HEK293T (cell line): ENCODE data around the gene CCDC171.

ENCODE experiments used
- CTCF ChIA-PET: fragments of 350-600 bp; formaldehyde crosslinking; extraction: SDS; loops from one replicate; lab custom pipeline; 2021; ENCODE audit warnings: antibody characterized with exemption, inconsistent platforms; lab: Yijun Ruan, JAX
- POLR2A ChIA-PET: fragments of 350-600 bp; formaldehyde crosslinking; extraction: SDS; loops from one replicate; lab custom pipeline; 2020; ENCODE audit warnings: antibody characterized with exemption, inconsistent platforms; lab: Yijun Ruan, JAX
- DNase-seq: peaks from one replicate; pipeline ENCODE4 v3.0.0; 2012; ENCODE audit warnings: mixed read lengths; ENCODE audit errors: extremely low spot score
- ARNT ChIP-seq: fragments of 450-650 bp; IDR thresholded peaks from 2 replicates; pipeline ENCODE4 v1.6.1; 2017; ENCODE audit warnings: mild to moderate bottlenecking
- BHLHE40 ChIP-seq: fragments of 450-650 bp; IDR thresholded peaks from 2 replicates; pipeline ENCODE4 v1.6.1; 2016; ENCODE audit warnings: mild to moderate bottlenecking, moderate library complexity, borderline replicate concordance
- CTBP1 ChIP-seq: fragments of 450-650 bp; IDR thresholded peaks from 2 replicates; pipeline ENCODE4 v1.6.1; 2016; ENCODE audit warnings: borderline replicate concordance
- ELF4 ChIP-seq: fragments of 450-650 bp; IDR thresholded peaks from 2 replicates; pipeline ENCODE4 v1.6.1; 2017; ENCODE audit warnings: antibody characterized with exemption
- FOXA1 ChIP-seq: fragments of 450-650 bp; IDR thresholded peaks from 2 replicates; pipeline ENCODE4 v1.6.1; 2016; ENCODE audit warnings: mild to moderate bottlenecking
- FOXK2 ChIP-seq: fragments of 450-650 bp; IDR thresholded peaks from 2 replicates; pipeline ENCODE4 v1.6.1; 2016; ENCODE audit warnings: mild to moderate bottlenecking
- FOXM1 ChIP-seq: fragments of 450-650 bp; IDR thresholded peaks from 2 replicates; pipeline ENCODE4 v1.6.1; 2017; ENCODE audit warnings: mild to moderate bottlenecking, borderline replicate concordance
- HDGF ChIP-seq: fragments of 450-650 bp; IDR thresholded peaks from 2 replicates; pipeline ENCODE4 v1.6.1; 2017; ENCODE audit warnings: antibody characterized with exemption, borderline replicate concordance
- L3MBTL2 ChIP-seq: fragments of 450-650 bp; conservative IDR thresholded peaks from 2 replicates; pipeline ENCODE4 v1.6.1; 2016; ENCODE audit warnings: mild to moderate bottlenecking
- LEF1 ChIP-seq: fragments of 450-650 bp; IDR thresholded peaks from 2 replicates; pipeline ENCODE4 v1.6.1; 2017; ENCODE audit warnings: mild to moderate bottlenecking, borderline replicate concordance
- NFRKB ChIP-seq: fragments of 450-650 bp; IDR thresholded peaks from 2 replicates; pipeline ENCODE4 v1.6.1; 2016; ENCODE audit warnings: mild to moderate bottlenecking, moderate library complexity
- SP1 ChIP-seq: fragments of 450-650 bp; IDR thresholded peaks from 2 replicates; pipeline ENCODE4 v1.6.1; 2017
- SUZ12 ChIP-seq: fragments of 450-650 bp; IDR thresholded peaks from 2 replicates; pipeline ENCODE4 v1.6.1; 2016; ENCODE audit warnings: mild to moderate bottlenecking
- TARDBP ChIP-seq: fragments of 450-650 bp; IDR thresholded peaks from 2 replicates; pipeline ENCODE4 v1.6.1; 2016
- ZNF384 ChIP-seq: fragments of 450-650 bp; IDR thresholded peaks from 2 replicates; pipeline ENCODE4 v1.6.1; 2016
- TF ChIP-seq, protein P1 (sequence below): fragments of 450-650 bp; IDR thresholded peaks from 2 replicates; pipeline ENCODE4 v1.6.1; 2016

The CCDC171 gene

DNA sequence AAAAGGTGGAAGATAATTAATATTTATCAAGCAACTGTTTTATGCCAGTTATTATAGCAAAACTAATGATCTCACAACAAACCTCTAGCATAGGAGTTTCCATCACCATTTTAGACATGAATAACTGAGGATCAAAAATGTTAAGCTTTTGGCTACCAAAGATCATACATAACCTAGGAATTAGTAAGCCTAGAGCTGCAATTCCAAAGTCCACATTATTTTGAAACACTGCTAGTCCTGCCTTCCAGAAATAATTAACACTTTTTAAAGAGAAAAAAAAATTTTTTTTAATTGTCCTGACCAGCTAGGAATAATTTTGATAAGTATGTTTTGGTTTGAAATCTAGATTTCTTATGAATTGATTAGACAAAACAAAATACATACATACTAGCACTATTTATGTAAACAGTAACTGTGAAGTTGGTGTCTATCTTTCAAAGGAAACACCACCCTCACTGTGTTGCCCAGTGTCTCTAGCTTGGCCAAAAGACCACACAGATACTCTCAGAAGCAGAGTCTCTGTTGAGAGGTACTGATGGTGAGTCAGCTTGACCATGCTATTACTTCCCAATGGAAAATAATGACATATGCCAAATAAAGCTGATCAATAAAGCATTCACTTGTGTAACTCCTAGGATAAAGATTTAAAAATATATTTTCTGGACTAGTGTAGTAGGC is 422.4 kb downstream of the CCDC171 start:
- POLR2A ChIA-PET = no interaction called here
- no peak for DNase-seq
- CTCF ChIA-PET = no interaction called here
- TF ChIP-seq ARNT = no peak
- TF ChIP-seq FOXA1 = no peak
- no peak for TF ChIP-seq BHLHE40
- no peak for TF ChIP-seq NFRKB
- TF ChIP-seq ZNF384 = no peak
- TF ChIP-seq CTBP1 = no peak
- no peak for TF ChIP-seq HDGF

DNA sequence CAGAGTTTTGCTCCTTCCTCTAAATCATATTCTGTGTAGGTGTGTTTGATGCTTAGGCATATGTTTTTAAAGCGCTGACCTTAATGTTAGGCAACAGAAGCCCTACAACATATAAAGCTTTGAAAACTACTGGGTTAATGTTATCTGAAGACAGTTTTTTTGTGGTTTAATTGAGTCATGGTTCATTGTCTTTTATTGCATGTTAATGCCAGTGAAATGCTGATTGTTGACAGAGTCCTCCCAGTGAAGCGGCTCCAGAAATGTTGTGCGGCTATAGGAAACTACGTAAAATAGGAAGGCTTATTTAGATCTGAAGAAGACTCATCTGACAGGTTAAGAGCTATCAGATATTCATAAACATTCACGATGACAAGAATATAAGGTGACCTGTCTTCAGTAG is 424.6 kb downstream of the CCDC171 start:
- CTCF ChIA-PET = interaction anchor here (0.6 kb wide), 1 partner anchor 108 kb away, joined by 3 read pairs; no protein-coding TSS in a partner anchor
- POLR2A ChIA-PET = no interaction called here
- no peak for DNase-seq
- TF ChIP-seq CTBP1 (peak; percentile 38; the same call in 1 of the 2 replicates), ZNF384 (0 out of 2 replicates have a peak, but pooled peaks have one; percentile 21), BHLHE40 (no peak), FOXK2 (no peak), NFRKB (no peak), LEF1 (no peak)
- TF ChIP-seq, protein P1, sequence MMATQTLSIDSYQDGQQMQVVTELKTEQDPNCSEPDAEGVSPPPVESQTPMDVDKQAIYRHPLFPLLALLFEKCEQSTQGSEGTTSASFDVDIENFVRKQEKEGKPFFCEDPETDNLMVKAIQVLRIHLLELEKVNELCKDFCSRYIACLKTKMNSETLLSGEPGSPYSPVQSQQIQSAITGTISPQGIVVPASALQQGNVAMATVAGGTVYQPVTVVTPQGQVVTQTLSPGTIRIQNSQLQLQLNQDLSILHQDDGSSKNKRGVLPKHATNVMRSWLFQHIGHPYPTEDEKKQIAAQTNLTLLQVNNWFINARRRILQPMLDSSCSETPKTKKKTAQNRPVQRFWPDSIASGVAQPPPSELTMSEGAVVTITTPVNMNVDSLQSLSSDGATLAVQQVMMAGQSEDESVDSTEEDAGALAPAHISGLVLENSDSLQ = peak; percentile 45

DNA sequence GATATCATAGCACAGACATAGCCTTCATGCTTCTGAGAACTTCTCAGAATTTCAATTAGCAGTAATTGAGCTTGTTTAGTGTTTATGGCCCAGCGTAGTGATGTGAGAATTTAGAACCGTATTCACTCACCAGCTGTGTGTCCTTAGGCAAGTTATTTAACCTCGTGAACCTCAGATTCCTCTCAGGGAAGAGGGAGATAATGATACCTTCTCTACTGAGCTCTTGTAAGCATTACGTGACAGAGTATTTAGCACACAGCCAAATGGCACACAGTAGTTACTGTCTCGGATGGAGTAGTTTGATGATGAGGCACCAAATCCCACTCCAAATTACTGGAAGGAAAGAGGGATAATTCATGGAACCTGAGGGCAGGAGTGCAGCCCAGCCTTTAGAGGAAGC is 429.3 kb downstream of the CCDC171 start:
- DNase-seq = no peak
- TF ChIP-seq, protein P1 = no peak
- TF ChIP-seq ZNF384 (no peak), ARNT (no peak)
- ChIA-PET CTCF (no interaction called here), POLR2A (no interaction called here)

DNA sequence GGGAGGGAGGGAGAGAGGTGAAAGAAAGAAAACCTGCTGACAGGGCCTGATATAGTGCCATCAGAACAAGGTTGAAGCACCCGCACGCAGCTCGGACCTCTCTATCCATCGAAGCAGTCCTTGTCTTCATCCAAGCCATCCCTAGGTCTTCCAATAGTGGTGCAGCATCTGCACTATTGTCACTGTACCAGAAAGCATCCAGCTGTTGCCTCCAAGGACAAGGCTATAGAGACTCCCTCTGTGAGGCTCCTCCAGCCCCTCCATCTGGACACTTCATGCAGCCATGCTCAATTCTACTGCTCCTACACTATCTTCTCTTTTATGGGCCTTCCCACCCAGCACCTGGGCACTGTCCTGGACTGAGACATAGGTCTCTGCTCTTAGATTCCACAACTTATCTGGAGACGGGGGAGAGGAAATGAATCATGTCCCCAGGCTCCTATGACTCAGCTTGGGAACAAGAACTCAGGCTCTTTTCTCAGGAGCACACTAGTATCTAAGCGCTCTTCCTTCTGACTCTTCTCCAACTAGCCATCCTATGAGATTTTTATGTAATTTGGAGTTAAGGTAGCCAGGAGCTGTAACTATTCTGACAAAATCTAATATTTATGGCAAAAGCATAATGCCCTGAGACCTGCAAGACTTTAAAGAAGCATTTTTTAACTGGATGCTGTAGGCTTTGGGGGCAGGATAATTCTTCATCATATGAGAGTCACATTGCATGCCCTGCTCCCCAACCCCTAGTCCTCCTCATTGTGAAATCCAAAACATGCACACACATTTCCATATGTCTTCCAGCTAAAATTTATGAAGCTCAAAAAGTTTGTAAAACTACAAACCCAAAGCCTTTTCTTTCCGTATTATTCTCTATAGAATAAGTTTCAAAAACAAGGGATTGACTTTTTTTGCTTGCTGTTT is 446.8 kb downstream of the CCDC171 start:
- POLR2A ChIA-PET = no interaction called here
- no peak for DNase-seq
- TF ChIP-seq L3MBTL2 (no peak), ZNF384 (no peak), FOXK2 (no peak), ELF4 (no peak), NFRKB (no peak), TARDBP (no peak), FOXA1 (no peak), ARNT (no peak), SUZ12 (no peak), SP1 (no peak)
- CTCF ChIA-PET = no interaction called here

DNA sequence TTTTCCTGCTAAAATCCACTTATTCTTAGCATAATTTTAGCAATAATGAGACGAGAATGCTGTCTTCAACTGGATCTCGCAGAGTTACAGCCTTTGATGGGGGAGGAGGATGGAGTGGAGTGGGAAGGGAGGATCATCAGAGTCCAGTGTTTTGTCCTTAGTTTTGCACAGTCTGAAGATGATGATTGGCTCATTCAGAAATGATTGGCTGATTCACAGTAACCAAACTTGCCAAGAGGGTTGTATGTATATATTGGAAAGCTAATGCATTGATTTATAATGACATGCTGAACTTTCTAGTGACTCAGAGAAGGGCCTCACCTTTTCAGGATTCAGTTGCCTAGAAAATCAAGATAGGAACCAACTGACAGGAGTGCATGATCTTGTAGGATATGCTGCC is 448.0 kb downstream of the CCDC171 start:
- POLR2A ChIA-PET = no interaction called here
- TF ChIP-seq, protein P1 = no peak
- TF ChIP-seq FOXA1 (no peak), L3MBTL2 (no peak), BHLHE40 (no peak), SUZ12 (no peak), ELF4 (no peak), ARNT (no peak), FOXK2 (no peak), LEF1 (no peak), HDGF (no peak), NFRKB (no peak), ZNF384 (no peak)
- CTCF ChIA-PET = no interaction called here
- no peak for DNase-seq

DNA sequence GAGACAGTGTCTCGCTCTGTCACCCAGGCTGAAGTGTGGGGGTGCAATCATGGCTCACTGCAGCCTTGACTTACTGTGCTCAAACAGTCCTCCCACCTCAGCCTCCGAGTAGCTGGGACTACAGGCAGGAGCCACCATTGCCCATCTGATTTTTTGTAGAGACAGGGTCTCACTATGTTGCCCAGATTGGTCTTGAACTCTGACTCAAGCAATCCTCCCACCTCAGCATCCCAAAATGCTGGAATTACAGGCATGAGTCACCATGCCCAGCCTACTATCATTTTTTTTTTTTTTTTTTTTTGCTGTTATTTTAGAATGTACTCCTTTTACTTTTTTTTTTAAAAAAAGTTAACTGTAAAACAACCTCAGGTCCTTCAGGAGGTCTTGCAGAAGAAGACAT is 449.0 kb downstream of the CCDC171 start:
- ChIA-PET POLR2A (no interaction called here), CTCF (no interaction called here)
- DNase-seq = no peak
- no peak for TF ChIP-seq FOXA1
- TF ChIP-seq TARDBP = no peak
- TF ChIP-seq CTBP1 = no peak

DNA sequence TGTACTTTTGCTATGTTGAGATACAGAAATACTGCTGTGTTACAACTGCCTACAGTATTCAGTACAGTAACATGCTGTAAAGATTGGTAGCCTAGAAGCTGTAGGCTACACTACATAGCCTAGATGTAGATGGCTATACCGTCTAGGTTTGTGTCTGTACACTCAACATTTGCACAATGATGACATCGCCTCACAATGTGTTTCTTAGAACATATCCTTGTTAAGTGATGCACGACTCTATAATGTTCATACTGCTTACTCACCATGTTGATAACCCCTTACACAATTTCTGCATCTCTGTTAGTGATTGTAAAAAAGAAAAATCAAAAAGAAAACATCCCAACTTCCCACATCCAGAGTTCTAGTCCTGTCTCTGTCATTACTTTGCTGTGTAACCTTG is 450.0 kb downstream of the CCDC171 start:
- ChIA-PET POLR2A (no interaction called here), CTCF (no interaction called here)
- DNase-seq = no peak
- TF ChIP-seq LEF1 (no peak), TARDBP (no peak), FOXK2 (no peak), FOXM1 (no peak), BHLHE40 (no peak), L3MBTL2 (no peak), CTBP1 (no peak), NFRKB (no peak), ARNT (no peak), HDGF (no peak), SP1 (no peak), FOXA1 (no peak), SUZ12 (no peak)
- TF ChIP-seq, protein P1 = no peak
